ENCODE data around the gene OR51B4.

DNA sequence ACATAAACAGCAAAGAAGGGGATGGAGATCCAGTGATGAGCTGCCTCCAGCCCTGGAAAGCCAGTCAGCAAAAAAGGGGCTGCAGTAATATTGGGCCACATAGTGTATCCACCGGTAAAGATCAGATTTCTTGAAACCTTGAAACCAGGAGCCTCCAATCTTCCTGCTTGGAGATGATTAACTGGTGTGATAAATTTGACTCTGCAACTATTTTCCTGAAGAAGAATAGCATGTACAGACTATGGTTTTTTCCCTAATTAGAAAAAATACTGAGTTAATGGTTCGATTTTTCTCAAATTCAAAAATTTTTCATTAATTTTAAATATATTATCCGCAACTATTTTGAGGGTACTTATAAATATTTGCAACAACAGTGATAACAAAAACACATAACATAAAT lies 22.5 kb upstream of the OR51B4 start, which contains the start of gene OR51B2:
- TF ChIP-seq, protein P1, sequence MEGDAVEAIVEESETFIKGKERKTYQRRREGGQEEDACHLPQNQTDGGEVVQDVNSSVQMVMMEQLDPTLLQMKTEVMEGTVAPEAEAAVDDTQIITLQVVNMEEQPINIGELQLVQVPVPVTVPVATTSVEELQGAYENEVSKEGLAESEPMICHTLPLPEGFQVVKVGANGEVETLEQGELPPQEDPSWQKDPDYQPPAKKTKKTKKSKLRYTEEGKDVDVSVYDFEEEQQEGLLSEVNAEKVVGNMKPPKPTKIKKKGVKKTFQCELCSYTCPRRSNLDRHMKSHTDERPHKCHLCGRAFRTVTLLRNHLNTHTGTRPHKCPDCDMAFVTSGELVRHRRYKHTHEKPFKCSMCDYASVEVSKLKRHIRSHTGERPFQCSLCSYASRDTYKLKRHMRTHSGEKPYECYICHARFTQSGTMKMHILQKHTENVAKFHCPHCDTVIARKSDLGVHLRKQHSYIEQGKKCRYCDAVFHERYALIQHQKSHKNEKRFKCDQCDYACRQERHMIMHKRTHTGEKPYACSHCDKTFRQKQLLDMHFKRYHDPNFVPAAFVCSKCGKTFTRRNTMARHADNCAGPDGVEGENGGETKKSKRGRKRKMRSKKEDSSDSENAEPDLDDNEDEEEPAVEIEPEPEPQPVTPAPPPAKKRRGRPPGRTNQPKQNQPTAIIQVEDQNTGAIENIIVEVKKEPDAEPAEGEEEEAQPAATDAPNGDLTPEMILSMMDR (IDR thresholded peaks at IDR 0.05; ENCODE audit: insufficient read depth, low read length, poor library complexity, severe bottlenecking): no peak
- no peak for TF ChIP-seq EZH2phosphoT487 (conservative IDR thresholded peaks at IDR 0.05; ENCODE audit: low read length)
